NCI-H146 (cell line): ENCODE results near the gene IZUMO4.

ENCODE experiments used
- DNase-seq: peaks from one replicate; lab custom pipeline; 2025; lab: John Stamatoyannopoulos, UW

The IZUMO4 gene

DNA sequence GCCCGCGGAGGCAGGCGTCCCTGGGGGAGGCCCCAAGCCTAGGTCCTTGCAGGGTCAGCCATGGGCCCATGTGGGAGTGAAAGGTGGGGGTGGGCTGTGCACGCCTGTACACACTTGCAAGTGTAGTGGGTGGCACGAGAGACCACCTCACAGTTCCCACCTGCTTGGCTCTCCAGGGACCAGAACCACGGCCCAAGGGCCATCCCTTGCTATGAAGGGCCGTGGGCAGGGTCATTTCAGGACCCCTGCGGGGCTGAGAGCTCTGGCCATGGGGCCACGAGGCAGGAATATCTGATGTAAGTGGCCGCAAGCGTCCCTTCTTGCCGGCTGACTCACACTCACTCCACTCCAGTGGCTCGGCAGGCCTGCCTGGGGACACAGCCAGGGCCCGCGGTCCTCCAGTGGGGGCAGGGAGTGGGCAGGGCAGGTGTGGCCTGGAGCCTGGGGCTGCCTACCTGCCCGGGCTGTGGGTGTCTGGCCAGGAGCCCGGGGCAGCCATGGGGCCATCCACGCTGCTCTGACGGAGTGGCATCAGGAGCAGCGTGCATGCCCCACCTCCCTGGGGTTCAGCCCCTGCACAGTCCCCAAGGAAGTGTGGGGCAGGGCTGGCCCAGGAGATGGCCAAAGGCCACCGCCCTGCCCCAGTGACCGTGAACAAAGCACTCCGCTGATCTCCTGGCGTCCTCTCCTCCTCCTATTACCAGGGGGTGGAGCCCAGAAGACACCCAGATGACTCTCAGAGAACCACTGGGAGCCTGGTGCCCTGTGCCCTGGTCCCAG is 37.1 kb upstream of the IZUMO4 start:
- DNase-seq, result peak; percentile 75

DNA sequence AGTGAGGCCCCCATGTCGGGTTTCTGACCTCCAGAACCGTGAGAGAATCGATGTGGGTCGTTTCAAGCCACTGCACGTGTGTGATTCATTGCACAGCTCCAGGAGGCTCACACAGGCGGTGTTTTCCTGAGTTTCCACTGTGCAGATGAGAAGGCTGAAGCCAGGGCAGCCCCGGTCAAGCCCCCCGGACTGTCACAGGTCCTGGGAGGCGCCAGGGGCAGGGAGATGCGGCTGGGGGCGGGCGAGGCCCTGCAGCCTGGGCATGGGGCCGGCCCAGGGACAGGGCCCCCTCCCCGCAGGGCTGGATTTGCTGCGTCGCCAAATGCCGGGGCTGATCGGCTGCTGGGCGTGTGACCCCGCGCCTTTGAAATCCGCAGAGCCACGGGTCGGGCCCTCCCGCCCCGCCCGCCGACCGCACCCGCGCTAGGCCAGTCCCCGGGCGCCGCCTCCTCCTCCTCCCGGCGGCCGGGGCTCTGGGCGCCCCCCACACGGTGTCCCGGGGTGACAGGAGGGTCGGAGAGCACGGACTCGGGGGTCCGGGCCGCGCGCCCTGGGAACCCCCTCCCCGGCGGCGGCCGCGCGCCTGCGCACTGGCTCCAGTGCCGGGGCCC is 35.7 kb upstream of the IZUMO4 start:
- DNase-seq, result peak; percentile 70

GRCh38 chr19:2061495-2062388 is 35.0 kb upstream of the IZUMO4 start:
- peak; percentile 97 for DNase-seq

DNA sequence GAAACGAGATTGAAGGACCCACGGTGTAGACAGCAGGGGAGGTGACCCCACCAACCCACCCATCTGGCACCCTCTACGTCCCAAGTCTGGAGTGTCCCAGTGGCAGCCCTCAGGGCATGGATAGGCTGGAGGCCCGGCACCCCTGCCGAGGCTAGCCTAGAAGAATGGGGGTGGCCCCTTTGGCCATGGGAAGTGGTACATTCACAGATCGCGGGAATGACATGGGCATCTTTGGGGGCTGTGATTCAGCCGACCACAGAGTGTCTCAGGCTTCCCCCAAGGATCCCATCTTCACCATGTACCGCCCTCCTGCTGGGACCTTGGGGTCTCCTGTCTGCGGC is 34.4 kb upstream of the IZUMO4 start:
- no peak for DNase-seq

DNA sequence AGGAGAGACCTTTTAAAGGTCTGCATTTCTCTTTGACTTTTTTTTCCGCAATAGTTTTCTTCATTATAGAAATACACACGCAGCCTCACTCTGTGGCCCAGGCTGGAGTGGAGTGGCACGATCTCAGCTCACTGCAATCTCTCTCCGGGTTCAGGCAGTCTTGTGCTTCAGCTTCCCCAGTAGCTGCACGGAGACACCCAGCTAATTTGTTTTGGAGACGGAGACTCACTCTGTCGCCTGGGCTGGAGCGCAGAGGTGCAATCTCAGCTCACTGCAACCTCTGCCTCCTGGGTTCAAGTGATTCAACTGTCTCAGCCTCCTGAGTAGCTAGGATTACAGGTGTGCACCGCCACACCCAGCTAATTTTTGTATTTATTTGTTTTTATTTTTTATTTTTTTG is 33.9 kb upstream of the IZUMO4 start:
- DNase-seq, result no peak

GRCh38 chr19:2063824-2064223 is 32.9 kb upstream of the IZUMO4 start:
- no peak for DNase-seq

- no peak for DNase-seq
These were observed 32.3 kb upstream of the IZUMO4 start for GRCh38 chr19:2064395-2064787.

DNA sequence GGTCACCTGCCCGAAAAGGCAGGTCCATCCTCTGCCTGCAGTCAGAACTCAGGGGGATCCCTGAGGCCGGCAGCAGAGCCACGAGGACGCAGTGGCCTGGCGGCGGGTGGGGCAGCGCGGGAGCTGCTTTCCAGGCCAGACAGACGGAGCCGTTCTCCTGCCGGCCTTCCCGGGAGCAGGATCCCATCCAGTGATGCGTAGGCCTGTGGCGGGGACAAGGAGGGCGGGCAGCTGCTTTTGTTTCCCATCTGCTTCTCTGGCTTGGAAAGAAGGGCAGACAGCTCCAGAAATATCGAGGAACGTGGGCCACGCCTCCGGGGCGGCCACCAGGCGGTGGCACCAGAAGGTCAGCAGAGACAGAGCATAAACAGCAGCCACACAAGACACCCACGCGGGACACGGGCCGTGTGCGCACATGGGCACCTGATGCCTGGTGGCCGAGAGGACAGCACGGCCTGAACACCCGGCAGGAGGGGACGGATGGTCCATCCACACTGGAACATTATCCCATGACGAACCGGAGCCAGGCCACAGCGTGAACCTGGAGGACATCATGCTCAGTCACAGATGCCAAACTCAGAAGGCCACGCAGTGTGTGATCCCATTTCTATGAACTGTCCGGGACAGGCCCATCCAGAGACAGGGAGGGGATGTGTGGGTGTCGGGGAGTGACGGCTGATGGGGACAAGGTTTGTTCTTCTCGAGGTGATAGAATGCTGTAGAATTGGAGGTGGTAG is 31.8 kb upstream of the IZUMO4 start:
- no peak for DNase-seq

DNA sequence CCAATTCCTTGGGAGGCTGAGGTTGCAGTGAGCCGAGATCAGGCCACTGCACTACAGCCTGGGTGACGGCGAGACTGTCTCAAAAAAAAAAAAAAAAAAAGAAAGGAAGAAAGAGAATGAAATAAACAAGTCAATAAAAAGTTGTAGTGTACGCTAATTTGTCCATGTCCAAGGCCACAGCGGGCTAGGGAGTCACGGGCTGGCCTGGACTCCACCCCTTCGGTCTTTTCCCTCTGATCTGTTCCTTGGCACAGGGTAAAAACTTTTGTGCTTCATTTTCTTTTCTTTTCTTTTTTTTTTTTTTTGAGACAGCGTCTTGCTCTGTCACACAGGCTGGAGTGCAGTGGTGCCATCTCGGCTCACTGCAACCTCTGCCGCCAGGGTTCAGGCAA is 26.3 kb upstream of the IZUMO4 start:
- no peak for DNase-seq

- no peak for DNase-seq
These were observed 25.6 kb upstream of the IZUMO4 start for GRCh38 chr19:2070986-2071673.

DNA sequence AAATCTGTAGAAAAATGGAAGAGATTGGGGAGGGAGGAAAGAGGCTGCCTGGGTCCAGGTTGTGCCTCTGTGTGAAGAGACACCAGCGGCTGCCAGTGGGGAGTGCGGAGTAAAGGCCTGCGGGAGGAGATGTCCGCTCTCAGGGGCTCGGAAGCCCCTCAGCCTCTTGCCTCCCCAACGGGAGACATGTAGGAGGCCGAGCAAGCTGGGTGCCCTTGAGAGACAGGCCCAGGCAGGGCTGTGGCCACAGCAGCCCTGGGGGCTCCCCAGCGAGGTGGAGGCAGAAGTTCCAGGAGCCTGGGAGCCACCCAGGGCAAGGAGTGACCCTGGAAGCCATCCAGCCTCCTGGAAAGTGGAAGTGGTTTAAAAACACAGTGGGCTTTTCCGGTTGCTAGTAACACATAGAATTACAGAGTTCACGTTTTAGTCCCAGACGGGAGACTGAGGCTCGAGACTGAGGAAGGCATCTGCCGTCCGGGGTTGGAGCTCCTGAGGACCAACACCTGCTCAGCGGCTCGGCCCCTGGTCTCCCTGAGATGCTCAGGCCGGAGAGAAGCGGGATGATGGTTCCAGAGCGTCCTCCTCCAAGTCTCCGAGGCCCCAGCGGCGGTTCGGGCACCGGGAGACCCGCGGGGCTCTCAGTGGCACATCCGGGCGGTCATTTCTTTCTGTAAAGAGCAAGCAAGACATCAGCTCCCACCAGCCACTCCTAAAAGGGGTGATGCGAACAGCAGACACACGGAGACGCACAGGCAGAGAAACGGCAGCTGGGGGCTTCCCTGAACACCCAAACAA is 23.8 kb upstream of the IZUMO4 start:
- no peak for DNase-seq

DNA sequence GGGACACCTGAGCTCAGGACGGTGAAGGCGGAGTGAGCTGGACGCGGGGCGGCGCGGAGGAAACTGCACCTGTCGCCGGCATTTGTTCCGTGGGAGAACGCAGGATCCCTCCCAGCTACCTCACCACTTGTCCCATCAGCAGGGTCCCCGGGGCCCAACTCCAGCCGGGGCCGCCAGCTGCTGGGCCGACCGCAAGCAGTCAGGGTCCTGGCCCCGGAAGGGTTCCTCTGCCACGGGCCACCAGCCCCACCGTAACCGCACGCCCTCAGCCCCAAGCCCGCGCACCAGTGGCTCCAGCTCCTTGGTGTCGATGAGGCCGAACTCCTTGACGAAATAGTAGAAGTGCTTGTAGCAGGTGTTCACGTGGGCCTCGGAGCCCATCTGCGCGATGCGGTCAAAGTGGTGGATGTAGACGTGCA is 20.2 kb upstream of the IZUMO4 start:
- DNase-seq, result no peak

- no peak for DNase-seq
These were observed 19.3 kb upstream of the IZUMO4 start for GRCh38 chr19:2077398-2077797.

DNA sequence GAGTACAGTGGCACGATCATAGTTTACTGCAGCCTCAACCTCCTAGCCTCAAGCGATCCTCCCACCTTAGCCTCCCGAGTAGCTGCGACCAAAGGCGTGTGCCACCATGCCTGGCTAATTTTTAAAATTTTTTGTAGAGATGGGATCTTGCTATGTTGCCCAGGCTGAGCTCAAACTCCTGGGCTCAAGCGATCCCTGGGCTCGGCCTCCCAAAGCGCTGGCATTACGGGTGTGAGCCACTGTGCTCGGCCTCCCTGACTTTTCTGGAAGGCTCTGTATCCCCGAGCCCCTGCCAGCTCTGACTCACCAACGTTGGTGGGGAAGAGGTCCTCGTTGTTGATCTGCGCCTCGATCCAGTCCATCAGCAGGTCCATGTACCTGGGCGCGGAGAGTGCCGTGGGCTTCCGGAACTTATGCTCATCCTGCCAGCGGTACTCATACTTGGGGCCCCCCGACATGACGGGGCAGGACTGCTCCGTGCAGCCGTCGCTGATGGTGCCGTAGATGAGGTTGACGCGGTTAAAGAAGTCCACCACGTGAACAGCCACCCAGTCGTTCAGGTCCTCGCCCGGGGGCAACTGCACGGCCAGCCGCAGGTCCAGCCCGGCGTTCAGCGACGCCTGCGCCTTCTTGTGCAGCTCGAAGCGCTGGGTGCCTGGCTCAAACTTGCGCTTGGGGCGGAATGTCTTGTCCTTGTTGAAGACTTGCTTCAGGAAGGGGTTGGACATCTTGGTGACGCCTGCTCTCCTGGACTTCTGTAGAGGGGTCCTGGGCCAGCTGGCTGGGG is 18.7 kb upstream of the IZUMO4 start:
- no peak for DNase-seq

DNA sequence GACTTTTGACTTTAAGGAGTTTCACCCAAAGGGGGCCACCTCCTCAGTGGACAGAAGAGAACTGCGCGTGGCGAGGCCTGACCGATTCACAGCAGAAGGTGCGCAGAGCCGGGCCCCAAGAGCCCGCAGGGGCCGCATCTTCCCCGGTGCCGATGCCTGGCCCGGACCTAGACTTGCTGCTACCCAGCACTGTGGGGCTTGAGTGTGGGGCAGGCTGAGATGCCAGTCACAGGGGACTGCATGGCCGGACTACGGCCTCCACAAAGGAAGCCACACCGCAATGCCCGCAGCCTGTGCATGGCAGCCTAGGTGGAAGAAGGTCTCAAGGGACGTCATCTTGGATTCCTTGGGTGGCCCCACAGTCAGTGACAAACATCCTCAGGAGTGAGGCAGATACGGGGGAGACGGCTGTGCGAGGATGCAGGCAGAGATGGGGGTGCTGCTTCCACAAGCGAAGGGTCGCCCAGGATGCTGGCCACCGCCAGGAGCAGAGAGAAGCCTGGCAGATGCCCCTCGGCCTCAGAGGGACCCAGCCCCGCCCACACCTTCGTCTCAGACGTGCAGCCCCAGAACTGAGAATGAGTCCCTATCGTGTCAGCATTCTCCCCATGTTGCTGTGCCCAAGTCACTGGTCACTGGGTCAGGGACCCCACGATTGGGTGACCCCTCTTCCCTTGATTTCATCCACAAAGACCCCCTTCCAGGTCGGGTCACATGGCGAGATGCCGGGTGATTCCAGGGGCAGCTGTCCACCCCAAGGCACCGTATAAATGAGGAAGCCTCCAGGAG is 17.4 kb upstream of the IZUMO4 start:
- DNase-seq, result no peak

- no peak for DNase-seq
These were observed 16.8 kb upstream of the IZUMO4 start for GRCh38 chr19:2079865-2080301.

- no peak for DNase-seq
These were observed 16.3 kb upstream of the IZUMO4 start for GRCh38 chr19:2080336-2080988.
